T-helper 9 cell (primary cell): ENCODE results near the gene ROCK2.

Source experiments
- DNase-seq: peaks from one replicate; pipeline ENCODE4 v3.0.0-alpha.2; 2020

Gene ROCK2

DNA sequence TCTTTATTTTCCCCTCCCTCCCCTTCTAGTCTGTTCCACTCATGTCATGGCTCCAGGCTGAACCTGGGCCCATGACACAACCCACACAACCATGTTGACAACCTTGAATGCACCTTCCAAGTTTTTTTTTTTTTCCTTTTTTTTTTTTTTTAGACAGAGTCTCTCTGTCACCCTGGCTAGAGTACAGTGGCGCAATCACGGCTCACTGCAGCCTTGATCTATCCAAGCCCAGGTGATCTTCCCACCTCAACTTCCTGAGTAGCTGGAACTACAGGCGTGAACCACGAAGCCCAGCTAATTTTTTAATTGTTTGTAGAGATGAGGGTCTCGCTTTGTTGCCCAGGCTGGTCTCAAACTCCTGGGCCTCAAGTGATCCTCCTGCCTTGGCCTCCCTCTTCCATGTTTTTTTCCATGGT, 21.9 kb upstream of the ROCK2 start:
- no peak for DNase-seq

DNA sequence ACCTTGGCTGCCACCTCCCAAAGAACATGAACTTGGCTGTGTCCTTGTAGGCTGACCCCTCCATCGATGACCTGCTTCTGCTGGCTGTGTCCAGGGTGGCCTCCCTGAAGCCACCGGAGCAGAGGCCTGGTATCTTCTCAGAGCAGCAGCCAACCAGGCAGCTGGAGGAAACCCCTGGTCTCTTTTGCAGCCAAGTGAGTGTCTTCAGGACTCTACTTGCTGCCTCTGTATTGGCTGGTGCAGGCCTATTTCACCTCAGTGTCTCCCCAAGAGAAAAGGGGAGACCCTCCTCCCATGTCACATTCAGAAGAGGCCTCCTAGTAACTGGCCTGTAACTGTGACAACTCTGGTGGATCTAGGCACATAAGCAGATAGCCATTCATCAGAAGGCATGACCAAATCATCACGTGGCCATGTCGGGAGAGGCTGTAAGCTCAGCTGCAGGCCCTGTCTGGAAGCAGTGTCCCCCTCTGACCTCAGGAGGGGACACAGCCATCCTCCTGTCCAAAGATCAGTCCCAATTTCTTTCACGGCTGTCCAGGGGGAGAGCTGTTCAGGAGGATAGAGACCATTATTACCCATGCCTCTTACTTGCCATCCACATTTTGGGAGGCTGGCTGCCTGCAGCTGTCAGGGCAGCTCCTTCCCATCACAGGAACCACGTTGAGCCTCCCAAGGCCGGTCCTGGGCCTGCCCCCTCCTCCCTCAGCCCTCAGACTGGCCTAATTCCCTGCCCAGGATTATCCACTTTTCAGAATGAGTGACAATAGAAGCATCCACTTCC, 20.9 kb upstream of the ROCK2 start:
- DNase-seq: no peak

DNA sequence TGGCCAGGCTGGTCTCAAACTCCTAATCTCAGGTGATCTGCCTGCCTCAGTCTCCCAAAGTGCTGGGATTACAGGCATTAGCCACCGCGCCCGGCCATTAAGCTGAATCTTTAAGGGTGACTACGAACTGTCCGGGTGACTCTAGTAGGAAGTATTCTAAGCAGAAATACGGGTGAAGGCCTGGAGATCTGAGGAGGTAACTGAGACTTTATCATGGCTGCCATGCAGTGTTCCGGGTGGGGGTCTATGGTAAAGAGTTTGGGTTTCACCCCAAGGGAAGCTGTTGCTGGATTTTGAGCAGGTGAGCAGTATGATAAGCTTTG, 20.1 kb upstream of the ROCK2 start:
- DNase-seq: no peak

GRCh38 chr2:11363868-11364564, 19.6 kb upstream of the ROCK2 start:
- DNase-seq: no peak

GRCh38 chr2:11359865-11360264, 15.4 kb upstream of the ROCK2 start:
- DNase-seq: no peak

GRCh38 chr2:11357428-11357972, 13.1 kb upstream of the ROCK2 start:
- DNase-seq: no peak

DNA sequence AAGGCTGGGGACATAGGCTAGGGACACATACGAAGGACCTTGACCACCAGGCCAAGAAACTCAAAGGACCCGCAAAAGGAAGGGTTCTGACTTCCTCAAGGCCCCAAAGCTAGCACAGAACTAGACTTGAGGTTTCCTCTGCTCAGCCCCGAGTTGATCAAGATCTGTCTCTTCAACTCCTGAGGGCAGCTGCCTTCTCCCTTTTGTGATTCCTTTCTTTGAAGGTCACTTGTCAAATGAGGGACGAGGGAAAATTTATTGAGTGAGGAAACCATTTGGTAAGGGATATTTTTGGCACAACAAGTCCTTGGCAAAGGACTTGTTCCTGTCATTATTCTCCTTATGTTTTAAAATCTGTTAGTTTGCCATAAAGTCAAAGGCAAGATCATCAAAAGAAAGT, 12.3 kb upstream of the ROCK2 start:
- no peak for DNase-seq

DNA sequence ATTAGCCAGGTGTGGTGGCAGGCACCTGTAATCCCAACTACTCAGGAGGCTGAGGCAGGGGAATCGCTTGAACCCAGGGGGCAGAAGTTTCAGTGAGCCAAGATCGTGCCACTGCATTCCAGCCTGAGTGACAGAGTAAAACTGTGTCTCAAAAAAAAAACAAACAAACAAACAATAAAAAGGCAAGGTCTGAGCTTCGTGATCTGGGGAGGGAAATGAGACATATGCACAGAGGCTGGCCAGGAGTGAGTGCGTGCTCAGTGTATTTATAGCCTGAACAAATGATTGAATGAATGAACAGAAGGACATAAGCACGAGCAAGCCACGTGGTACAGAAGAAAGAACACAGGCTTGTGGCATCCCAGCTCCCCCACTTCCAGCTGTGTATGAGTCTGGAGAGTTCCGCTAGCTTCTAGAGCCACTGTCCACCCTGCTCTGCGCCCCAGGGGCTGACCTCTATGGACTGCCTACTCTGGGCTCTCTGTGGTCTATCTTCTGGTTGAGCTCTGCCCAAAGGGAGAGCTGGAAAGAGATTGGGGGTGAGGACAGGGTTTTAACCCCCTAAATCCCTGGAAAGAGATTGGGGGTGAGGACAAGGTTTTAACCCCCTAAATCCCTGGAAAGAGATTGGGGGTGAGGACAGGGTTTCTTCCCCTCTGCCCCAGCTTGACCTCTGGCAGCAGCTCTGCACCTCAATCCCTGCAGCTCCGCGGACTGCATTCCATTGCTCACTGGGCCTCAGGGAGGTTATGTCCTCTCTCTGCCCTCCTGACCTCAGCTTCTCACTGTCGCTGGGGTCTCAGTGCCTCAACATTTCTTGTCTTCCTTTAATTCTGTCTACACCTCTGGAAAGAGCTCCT, 11.0 kb upstream of the ROCK2 start:
- no peak for DNase-seq

GRCh38 chr2:11354363-11355154, 10.1 kb upstream of the ROCK2 start:
- DNase-seq: no peak

- no peak for DNase-seq
These were observed 8.5 kb upstream of the ROCK2 start for GRCh38 chr2:11352781-11353537.

DNA sequence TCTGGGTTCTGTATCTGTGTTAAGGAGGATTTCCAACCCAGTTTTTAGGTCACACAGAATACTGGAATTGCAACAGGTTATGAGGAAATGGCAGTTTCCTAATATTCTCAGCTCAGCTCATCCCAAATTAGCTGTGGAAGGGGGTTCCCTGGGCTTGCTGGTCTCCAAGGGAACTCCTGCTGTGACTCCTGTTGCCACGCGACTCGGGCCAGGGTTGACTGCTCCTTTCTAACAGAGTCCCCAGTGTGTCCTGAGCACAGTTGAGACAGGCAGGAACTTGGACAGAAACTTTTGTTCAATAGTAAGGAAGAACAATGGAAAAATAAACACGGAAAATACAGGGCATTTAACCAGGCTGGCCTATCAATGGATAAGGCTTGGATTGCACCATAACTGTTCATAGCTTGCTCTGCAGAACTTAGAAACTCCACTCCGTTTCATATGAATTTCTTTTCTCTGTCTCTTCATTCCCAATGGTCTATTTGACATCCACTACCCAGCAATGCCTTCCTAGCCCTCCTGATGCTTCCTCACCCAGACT, 3.8 kb upstream of the ROCK2 start:
- DNase-seq: no peak

GRCh38 chr2:11347403-11347959, 3.0 kb upstream of the ROCK2 start:
- no peak for DNase-seq

DNA sequence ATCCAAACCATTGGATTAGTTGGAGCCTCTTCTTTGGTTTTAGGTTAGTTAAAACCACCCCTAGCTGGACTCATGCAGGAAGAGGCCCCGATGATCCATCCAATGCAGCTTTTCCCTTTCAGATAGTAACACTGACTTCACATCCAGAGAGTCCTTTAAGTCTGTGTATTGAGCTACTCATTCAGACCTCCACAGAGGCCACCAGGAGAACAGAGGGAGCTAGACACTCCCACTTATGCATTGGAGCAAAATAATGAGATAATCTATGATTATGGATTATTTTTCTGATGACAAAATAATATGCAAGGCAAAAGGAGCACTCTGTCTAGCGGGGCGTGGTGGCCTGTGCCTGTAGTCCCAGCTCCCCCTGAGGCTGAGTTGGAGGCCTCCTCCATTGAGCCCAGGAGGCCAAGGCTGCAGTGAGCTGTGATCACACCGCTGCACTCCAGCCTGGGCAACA, 1.6 kb upstream of the ROCK2 start:
- no peak for DNase-seq

DNA sequence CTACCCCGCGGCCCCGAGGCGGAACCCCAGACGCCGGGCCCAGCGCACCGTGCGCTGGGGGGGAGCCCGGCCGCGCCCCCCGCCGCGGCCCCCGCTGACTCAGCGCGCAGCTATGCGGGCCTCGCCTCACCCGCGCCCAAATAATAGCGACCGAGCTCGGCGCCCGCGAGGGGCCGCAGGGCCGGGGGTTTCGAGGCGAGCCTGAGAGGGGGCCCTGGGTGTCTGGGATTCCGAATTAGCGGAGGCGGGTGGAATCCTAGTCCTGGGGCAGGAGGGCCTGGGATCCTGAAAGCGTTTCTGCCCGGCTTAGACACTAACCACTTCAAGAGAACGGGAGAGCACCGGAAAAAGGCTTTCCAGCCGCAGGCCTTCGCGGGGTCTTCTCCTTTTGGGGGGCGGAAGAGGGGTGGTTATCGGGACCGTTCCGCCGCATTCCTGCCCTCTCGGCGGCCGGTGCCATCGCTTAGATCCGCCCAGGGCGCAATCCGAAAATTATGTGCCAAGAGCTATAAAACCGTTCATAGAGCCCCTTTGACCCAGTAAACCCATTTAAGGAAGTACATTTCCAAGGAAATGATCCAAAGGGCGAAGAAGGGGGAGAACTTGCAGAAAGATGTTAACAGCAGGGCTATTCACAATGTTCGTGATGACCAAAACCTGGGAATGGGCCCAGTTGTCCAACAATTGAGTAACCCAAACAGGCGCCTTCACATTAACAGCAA, 681 bp upstream of the ROCK2 start:
- DNase-seq: peak; percentile 11

DNA sequence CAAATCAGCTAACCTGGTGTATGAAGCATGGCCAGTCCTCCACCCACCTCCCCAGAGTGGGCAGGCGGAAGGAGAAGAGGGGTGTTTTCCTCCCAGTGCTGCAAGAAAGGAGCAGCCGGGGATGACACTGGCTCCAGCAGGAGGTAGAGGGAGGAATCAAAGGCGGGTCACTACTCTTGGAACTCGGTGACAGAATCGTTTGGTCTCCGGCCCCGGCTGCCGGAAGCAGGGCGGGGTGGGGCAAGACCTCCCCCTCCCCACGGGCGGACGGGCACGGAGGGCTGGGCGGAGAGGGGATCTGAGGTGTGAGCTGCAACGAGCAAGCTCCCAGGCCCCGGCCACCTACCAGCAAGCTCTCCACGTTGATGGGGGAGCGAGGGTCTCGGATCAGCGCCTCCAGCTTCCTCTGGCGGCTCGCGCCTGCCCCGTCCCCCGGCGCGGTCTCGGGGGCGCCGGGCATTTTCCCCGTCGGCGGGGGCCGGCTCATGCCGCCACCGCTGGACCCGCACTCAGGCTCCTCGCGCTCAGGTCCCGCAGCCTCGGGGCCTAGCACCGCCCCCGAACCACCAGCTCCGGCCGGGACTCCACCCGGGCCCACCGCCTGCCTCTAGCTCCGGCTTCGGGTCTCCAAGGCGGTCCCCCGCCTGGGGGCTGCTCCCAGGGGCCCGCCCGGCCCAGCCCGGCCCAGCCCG, 640 bp downstream of the ROCK2 start:
- peak; percentile 14 for DNase-seq

GRCh38 chr2:11343368-11343649, 1.1 kb downstream of the ROCK2 start:
- DNase-seq: no peak

- no peak for DNase-seq
These were observed 1.7 kb downstream of the ROCK2 start for GRCh38 chr2:11342551-11343367.

GRCh38 chr2:11340717-11341116, 3.7 kb downstream of the ROCK2 start:
- DNase-seq: no peak

DNA sequence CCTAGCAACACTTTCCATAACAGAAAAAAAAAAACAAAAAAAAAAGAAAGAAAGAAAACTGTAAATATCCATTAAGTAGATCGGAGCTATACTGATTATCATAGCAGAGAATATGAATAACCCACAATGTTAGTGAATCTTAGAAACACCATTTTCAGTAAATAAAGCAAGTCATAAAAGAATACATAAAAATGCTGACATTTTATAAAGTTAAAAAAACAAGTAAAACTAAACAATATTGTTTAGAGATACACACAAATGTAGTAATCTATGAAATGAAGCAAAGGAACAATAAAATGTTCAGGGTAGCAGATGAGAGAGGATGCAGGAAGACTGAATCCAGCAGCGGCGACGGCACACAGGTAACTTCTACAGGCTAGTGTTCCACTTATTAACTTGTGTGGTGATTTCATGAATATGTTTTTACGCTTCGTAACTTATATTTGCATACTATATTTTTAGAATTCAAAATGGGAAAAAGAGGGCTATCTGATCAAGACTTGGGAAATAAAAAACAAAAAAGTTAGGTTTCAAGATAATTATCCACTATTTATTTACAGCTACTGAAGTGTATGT, 4.8 kb downstream of the ROCK2 start:
- no peak for DNase-seq
